Measurements from ENCODE around the gene PROSER3. TPM values are rescaled to one million over a fixed set of nuclear protein-coding genes. Genes with fewer than 3 reads are reported as not detected.

Gene PROSER3
- total and polyA plus RNA-seq, 2 of the 13 experiments (the other 11 are each of a cell fraction or from before 2014, with no cell fraction given) = 5.1 to 5.7 TPM

DNA sequence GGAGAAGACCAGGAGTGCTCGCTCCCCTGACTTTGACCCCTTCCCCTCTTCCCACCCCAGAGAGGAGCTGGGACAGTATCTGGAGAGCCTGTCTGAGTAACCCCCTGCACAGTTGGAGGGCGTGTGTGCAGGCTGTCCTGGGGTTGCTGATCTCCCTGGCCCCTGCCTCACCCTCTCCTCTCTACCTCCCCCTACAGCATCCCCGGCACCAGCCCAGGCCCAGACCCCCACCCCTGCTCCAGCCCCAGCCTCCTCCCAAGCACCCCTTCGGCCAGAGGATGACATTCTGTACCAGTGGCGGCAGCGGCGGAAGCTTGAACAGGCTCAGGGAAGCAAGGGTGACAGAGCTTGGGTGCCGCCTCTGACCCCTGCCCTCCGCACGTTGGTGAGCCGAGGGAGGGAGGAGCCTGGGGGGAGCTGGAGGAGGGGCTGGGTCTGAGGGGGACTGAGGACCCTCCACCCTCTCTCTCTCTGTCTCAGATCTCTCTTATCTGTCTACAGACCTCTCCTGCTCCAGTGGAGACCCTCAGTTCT, 8.7 kb downstream of the PROSER3 start:
- POLR2A ChIA-PET = interaction anchor here (1.1 kb wide), 1 partner anchor 9 kb away, joined by 3 read pairs; no protein-coding TSS in a partner anchor
- BruUV-seq (replicated peaks) = no TSS peak
- 88% methylated on average over 10 of the region's 11 CpGs for WGBS (ENCODE audit: low lambda C conversion rate)
- Histone ChIP-seq H3K4me3 (replicated peaks in 1 of 3; ENCODE audit: insufficient read depth in 1 of 3, low read depth in 2 of 3, low read length in 3 of 3) (no peak overlapping the region), H3K4me2 (ENCODE audit: low read depth, low read length) (no peak overlapping the region), H3K9me3 (ENCODE audit: low read length) (no peaks in the 10 kb centered on the region), H4K20me1 (ENCODE audit: insufficient read depth, low read length) (no peaks in the 10 kb centered on the region), H3K36me3 (replicated peaks in 1 of 2; ENCODE audit: control insufficient read depth in 1 of 2, insufficient read depth in 2 of 2, low read length in 2 of 2) (peaks cover 4 to 15% of the 10 kb centered on the region in 2 experiments; a peak in 4 of 5 replicates), H2AFZ (ENCODE audit: low read length) (no peak overlapping the region), H3K9ac (ENCODE audit: insufficient read depth, low read depth, low read length) (no peak overlapping the region), H3K27ac (ENCODE audit: extremely low read length, insufficient read depth, low read length) (no peak overlapping the region), H3K27me3 (ENCODE audit: control insufficient read depth in 1 of 2, insufficient read depth in 2 of 2, low read length in 2 of 2) (no peaks in the 10 kb centered on the region), H3K4me1 (ENCODE audit: insufficient read depth, low read length) (peaks cover 20% of the 10 kb centered on the region; the same call in 1 of the 2 replicates), H3K79me2 (ENCODE audit: insufficient read depth, low read length) (no peaks in the 10 kb centered on the region)
- CTCF ChIA-PET (ENCODE audit: low intra/inter-chr PET ratio, low total read pairs) = no interaction called here
- ATAC-seq = peak; percentile 8; the same call in 2 of the 3 replicates
- DNase-seq (ENCODE audit: low spot score) = no peak
- no peak for TF ChIP-seq HDAC1 (CRISPR knock-in tag; IDR thresholded peaks at IDR 0.05)
- TF ChIP-seq, protein P1, sequence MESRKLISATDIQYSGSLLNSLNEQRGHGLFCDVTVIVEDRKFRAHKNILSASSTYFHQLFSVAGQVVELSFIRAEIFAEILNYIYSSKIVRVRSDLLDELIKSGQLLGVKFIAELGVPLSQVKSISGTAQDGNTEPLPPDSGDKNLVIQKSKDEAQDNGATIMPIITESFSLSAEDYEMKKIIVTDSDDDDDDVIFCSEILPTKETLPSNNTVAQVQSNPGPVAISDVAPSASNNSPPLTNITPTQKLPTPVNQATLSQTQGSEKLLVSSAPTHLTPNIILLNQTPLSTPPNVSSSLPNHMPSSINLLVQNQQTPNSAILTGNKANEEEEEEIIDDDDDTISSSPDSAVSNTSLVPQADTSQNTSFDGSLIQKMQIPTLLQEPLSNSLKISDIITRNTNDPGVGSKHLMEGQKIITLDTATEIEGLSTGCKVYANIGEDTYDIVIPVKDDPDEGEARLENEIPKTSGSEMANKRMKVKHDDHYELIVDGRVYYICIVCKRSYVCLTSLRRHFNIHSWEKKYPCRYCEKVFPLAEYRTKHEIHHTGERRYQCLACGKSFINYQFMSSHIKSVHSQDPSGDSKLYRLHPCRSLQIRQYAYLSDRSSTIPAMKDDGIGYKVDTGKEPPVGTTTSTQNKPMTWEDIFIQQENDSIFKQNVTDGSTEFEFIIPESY (CRISPR knock-in tag; IDR thresholded peaks at IDR 0.05) = peak; percentile 63; the same call in 1 of the 2 replicates
- FAIRE-seq = no peak
- intact Hi-C loops (cut with micrococcal nuclease; ENCODE audit: unreplicated experiment) = no loop called here
- in situ Hi-C loops (cut with HindIII; ENCODE audit: extremely low pct_ligation_motif_present, low pct_unique_long_range_greater_than_20kb) = no loop called here

DNA sequence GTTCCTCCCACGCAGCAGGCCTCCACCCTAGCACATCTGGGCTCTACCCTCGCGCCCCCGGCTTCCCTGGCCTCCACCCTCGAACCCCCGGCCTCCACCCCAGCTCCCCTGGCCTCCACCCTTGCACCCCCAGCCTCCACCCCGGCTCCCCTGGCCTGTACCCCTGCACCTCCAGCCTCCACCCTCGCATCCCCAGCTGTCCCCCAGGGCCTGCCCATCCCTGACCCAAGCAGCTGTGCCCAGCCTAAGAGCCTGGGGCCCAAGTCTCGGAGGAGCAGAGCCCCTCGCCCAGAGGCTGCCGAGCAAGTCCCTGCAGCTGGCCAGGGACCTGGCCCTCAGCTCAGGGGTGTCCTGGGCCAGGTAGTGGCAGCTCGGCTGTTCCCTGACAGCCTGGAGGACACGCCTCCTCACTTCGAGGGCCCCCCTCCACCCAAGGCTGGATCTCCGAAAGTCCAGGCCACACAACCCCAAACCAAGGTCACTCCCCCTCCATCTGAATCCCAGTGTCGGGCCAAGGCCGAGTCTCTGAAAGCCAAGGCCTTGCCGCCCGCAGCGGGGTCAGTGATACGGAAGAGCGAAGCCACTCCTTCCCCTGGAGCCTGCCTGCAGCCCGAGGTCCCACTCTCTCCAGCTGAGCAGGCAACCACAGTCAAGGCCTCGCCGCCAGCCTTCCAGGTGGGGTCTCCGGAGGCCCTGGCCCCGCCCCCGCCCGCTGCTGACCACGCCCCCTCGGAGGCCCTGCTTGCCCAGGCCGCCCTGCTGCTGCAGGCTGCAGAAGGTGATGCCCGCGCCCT, 9.5 kb downstream of the PROSER3 start:
- H3K4me2 ChIP-seq (ENCODE audit: low read depth, low read length) = no peak overlapping the region
- no TSS peak for BruUV-seq (replicated peaks)
- H3K27me3 ChIP-seq (ENCODE audit: control insufficient read depth in 1 of 2, insufficient read depth in 2 of 2, low read length in 2 of 2) = no peaks in the 10 kb centered on the region
- H4K20me1 ChIP-seq (ENCODE audit: insufficient read depth, low read length) = no peaks in the 10 kb centered on the region
- ChIA-PET CTCF (ENCODE audit: low intra/inter-chr PET ratio, low total read pairs) (no interaction called here), POLR2A (interaction anchor here (1.0 to 1.1 kb wide), 3 partner anchors 9 to 19 kb away, joined by 3 to 6 read pairs (median 3); partner anchors contain the start of gene LIN37)
- H2AFZ ChIP-seq (ENCODE audit: low read length) = no peak overlapping the region
- H3K4me3 ChIP-seq (replicated peaks in 1 of 3; ENCODE audit: insufficient read depth in 1 of 3, low read depth in 2 of 3, low read length in 3 of 3) = no peak overlapping the region
- H3K27ac ChIP-seq (ENCODE audit: extremely low read length, insufficient read depth, low read length) = peak overlapping the region; percentile 14
- no peaks in the 10 kb centered on the region for H3K79me2 ChIP-seq (ENCODE audit: insufficient read depth, low read length)
- in situ Hi-C loops (cut with HindIII; ENCODE audit: extremely low pct_ligation_motif_present, low pct_unique_long_range_greater_than_20kb) (no loop called here), intact Hi-C loops (cut with micrococcal nuclease; ENCODE audit: unreplicated experiment) (no loop called here)
- 87% methylated on average over 15 of the region's 34 CpGs for WGBS (ENCODE audit: low lambda C conversion rate)
- peaks cover 20% of the 10 kb centered on the region; the same call in 1 of the 2 replicates for H3K4me1 ChIP-seq (ENCODE audit: insufficient read depth, low read length)
- H3K9ac ChIP-seq (ENCODE audit: insufficient read depth, low read depth, low read length) = no peak overlapping the region
- H3K9me3 ChIP-seq (ENCODE audit: low read length) = no peaks in the 10 kb centered on the region
- H3K36me3 ChIP-seq (replicated peaks in 1 of 2; ENCODE audit: control insufficient read depth in 1 of 2, insufficient read depth in 2 of 2, low read length in 2 of 2) = peaks cover 3 to 8% of the 10 kb centered on the region in 2 experiments; a peak in 3 of 5 replicates
- FAIRE-seq = no peak
- DNase-seq (ENCODE audit: low spot score) = peak; percentile 43
- peak; percentile 90 for ATAC-seq
- TF ChIP-seq MIER3 (CRISPR knock-in tag; IDR thresholded peaks at IDR 0.05; ENCODE audit: borderline replicate concordance) (0 out of 2 replicates have a peak, but pooled peaks have one; percentile 39), ZNF644 (CRISPR knock-in tag; IDR thresholded peaks at IDR 0.05; ENCODE audit: low read depth) (no peak), ZNF572 (CRISPR knock-in tag; IDR thresholded peaks at IDR 0.05) (no peak), KAT7 (CRISPR knock-in tag; IDR thresholded peaks at IDR 0.05; ENCODE audit: borderline replicate concordance) (no peak), CAMTA2 (CRISPR knock-in tag; IDR thresholded peaks at IDR 0.05; ENCODE audit: borderline replicate concordance) (no peak), ZNF891 (CRISPR knock-in tag; IDR thresholded peaks at IDR 0.05) (no peak), SMC3 (IDR thresholded peaks at IDR 0.05; ENCODE audit: low read length) (no peak), CBX5 (CRISPR knock-in tag; IDR thresholded peaks at IDR 0.05; ENCODE audit: borderline replicate concordance) (0 out of 2 replicates have a peak, but pooled peaks have one; percentile 17), JUN (CRISPR knock-in tag; IDR thresholded peaks at IDR 0.05) (no peak), ZNF354B (CRISPR knock-in tag; IDR thresholded peaks at IDR 0.05) (no peak)
- TF ChIP-seq, protein P2, sequence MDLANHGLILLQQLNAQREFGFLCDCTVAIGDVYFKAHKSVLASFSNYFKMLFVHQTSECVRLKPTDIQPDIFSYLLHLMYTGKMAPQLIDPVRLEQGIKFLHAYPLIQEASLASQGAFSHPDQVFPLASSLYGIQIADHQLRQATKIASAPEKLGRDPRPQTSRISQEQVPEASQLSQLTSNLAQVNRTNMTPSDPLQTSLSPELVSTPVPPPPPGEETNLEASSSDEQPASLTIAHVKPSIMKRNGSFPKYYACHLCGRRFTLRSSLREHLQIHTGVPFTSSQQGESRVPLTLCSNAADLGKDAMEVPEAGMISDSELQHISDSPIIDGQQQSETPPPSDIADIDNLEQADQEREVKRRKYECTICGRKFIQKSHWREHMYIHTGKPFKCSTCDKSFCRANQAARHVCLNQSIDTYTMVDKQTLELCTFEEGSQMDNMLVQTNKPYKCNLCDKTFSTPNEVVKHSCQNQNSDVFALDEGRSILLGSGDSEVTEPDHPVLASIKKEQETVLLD (CRISPR knock-in tag; IDR thresholded peaks at IDR 0.05; ENCODE audit: low read depth) = no peak

Data from HepG2 (cell line).